ENCODE measurements around the gene FPR3.
A peak's percentile ranks its signal among the peaks of the same experiment; 100 is the strongest.

The FPR3 gene

DNA sequence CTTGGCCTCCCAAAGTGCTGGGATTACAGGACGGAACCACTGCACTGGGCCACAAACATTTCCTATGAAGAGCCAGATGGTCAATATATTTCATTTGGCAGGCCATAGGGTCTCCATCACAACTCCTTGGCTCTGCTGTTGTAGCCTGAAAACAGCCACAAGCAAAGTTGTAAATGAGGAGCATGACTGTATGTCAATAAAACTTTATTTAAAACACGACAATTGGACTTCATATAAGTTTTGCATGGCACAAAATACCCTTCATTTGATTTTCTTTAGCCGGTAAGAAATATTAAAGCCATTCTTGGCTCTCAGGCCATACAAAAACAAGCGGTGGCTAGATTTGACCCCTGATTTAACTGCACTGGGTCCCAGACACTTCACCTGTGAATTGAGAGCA lies 40.2 kb upstream of the FPR3 start:
- peak overlapping the region; percentile 61; the same call in 1 of the 2 replicates for H3K27ac ChIP-seq (replicated peaks)
- TF ChIP-seq SPI1 (IDR thresholded peaks at IDR 0.05; ENCODE audit: borderline replicate concordance, low read depth) (no peak), GABPA (IDR thresholded peaks at IDR 0.05; ENCODE audit: low read depth) (no peak), POLR2AphosphoS5 (IDR thresholded peaks at IDR 0.05; ENCODE audit: low read depth) (no peak)
- TF ChIP-seq, protein P1, sequence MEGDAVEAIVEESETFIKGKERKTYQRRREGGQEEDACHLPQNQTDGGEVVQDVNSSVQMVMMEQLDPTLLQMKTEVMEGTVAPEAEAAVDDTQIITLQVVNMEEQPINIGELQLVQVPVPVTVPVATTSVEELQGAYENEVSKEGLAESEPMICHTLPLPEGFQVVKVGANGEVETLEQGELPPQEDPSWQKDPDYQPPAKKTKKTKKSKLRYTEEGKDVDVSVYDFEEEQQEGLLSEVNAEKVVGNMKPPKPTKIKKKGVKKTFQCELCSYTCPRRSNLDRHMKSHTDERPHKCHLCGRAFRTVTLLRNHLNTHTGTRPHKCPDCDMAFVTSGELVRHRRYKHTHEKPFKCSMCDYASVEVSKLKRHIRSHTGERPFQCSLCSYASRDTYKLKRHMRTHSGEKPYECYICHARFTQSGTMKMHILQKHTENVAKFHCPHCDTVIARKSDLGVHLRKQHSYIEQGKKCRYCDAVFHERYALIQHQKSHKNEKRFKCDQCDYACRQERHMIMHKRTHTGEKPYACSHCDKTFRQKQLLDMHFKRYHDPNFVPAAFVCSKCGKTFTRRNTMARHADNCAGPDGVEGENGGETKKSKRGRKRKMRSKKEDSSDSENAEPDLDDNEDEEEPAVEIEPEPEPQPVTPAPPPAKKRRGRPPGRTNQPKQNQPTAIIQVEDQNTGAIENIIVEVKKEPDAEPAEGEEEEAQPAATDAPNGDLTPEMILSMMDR (IDR thresholded peaks at IDR 0.05; ENCODE audit: insufficient read depth, low read length): no peak
- TF ChIP-seq, protein P2, sequence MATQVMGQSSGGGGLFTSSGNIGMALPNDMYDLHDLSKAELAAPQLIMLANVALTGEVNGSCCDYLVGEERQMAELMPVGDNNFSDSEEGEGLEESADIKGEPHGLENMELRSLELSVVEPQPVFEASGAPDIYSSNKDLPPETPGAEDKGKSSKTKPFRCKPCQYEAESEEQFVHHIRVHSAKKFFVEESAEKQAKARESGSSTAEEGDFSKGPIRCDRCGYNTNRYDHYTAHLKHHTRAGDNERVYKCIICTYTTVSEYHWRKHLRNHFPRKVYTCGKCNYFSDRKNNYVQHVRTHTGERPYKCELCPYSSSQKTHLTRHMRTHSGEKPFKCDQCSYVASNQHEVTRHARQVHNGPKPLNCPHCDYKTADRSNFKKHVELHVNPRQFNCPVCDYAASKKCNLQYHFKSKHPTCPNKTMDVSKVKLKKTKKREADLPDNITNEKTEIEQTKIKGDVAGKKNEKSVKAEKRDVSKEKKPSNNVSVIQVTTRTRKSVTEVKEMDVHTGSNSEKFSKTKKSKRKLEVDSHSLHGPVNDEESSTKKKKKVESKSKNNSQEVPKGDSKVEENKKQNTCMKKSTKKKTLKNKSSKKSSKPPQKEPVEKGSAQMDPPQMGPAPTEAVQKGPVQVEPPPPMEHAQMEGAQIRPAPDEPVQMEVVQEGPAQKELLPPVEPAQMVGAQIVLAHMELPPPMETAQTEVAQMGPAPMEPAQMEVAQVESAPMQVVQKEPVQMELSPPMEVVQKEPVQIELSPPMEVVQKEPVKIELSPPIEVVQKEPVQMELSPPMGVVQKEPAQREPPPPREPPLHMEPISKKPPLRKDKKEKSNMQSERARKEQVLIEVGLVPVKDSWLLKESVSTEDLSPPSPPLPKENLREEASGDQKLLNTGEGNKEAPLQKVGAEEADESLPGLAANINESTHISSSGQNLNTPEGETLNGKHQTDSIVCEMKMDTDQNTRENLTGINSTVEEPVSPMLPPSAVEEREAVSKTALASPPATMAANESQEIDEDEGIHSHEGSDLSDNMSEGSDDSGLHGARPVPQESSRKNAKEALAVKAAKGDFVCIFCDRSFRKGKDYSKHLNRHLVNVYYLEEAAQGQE (IDR thresholded peaks at IDR 0.05; ENCODE audit: insufficient replicate concordance, low read depth): no peak
- H3K27me3 ChIP-seq (ENCODE audit: insufficient read depth, poor library complexity, severe bottlenecking): no peaks in the 10 kb centered on the region
- no peak overlapping the region for H3K4me3 ChIP-seq (replicated peaks; ENCODE audit: insufficient read depth, low read length)
- DNase-seq (ENCODE audit: low read depth in 1 of 2, low spot score in 1 of 2): no peak

DNA sequence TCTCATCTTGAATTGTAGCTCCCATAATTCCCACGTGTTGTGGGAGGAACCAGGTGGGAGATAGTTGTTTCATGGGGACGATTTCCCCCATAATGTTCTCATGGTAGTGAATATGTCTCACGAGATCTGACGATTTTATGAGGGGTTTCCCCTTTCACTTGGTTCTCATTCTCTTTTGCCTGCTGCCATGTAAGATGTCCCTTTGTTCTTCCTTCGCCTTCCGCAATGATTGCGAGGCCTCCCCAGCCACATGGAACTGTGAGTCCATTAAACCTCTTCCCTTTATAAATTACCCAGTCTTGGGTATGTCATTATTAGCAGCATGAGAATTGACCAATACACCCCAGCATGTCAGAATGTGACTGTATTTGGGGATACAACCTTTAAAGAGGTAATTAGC lies 39.4 kb upstream of the FPR3 start:
- TF ChIP-seq, protein P2 (IDR thresholded peaks at IDR 0.05; ENCODE audit: insufficient replicate concordance, low read depth): no peak
- TF ChIP-seq SPI1 (IDR thresholded peaks at IDR 0.05; ENCODE audit: borderline replicate concordance, low read depth): no peak
- no peak for TF ChIP-seq POLR2AphosphoS5 (IDR thresholded peaks at IDR 0.05; ENCODE audit: low read depth)
- no peak for TF ChIP-seq GABPA (IDR thresholded peaks at IDR 0.05; ENCODE audit: low read depth)
- TF ChIP-seq, protein P1 (IDR thresholded peaks at IDR 0.05; ENCODE audit: insufficient read depth, low read length): no peak
- no peak for DNase-seq (ENCODE audit: low read depth in 1 of 2, low spot score in 1 of 2)
- no peaks in the 10 kb centered on the region for H3K27me3 ChIP-seq (ENCODE audit: insufficient read depth, poor library complexity, severe bottlenecking)
- H3K4me3 ChIP-seq (replicated peaks; ENCODE audit: insufficient read depth, low read length): no peak overlapping the region
- H3K27ac ChIP-seq (replicated peaks): no peak overlapping the region

DNA sequence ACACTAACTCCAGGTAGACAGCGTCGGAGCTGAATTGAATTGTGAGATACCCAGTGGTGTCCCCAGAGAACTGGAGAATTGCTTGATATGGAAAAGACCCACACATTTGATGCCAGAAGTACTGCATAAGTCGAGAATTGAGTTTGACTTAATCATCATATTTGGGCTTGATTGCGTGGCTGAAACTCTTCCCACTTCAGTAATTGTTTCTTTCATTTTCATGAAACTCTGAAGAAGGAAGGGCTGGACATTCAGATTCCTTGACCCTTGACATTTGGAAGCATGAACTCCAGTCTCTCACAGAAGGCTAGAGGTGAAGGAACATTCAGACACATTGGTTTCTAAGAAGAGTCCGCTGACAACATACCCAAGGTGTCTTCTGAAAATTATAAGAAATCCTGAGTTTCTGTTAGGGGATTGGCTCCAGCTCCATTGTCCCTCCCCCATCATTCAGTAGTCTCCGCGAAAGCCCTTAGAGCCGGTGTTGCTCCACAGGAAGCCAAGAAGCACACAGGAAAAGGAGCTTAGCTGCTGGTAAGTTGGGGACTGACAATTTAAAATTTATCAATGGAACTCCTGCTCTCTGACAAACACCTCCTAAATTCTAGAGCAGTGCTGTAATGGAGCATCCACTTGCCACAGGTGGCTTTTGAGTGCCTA lies 34.1 kb upstream of the FPR3 start, which contains the start of gene FPR2:
Gene FPR2 (plus strand): TSS at position 484 of the 660 bp plus-strand sequence. CDS start 7,479 bp downstream, outside the sequence.
- peak within 1 kb of the TSS; percentile 7 for H3K4me3 ChIP-seq (replicated peaks; ENCODE audit: insufficient read depth, low read length)
- peak within 1 kb of the TSS; percentile 74 for H3K27ac ChIP-seq (replicated peaks)
- H3K27me3 ChIP-seq (ENCODE audit: insufficient read depth, poor library complexity, severe bottlenecking): no peaks in the 10 kb centered on the region
- peak in 1 of 2 experiments; percentile 78 for DNase-seq (ENCODE audit: low read depth in 1 of 2, low spot score in 1 of 2)
- TF ChIP-seq POLR2AphosphoS5 (IDR thresholded peaks at IDR 0.05; ENCODE audit: low read depth) (peak; percentile 42; the same call in 1 of the 2 replicates), SPI1 (IDR thresholded peaks at IDR 0.05; ENCODE audit: borderline replicate concordance, low read depth) (no peak)

DNA sequence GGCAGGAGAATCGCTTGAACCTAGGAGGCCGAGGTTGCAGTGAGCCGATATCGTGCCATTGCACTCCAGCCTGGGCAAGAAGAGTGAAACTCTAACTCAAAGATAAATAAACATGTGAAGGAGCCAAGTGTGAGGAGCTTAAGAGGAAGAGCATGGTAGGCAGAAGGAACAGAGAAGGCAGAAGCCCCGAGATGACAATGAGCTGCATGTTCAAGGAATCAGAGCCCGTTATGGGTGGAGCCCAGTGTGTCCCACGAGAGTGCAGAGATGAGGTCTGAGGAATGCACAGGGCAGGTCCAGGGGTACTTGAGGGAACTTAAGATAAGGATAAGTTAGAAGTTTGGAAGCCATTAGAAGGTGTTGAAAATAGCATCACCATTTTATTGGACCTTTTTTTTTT lies 33.3 kb upstream of the FPR3 start:
- H3K4me3 ChIP-seq (replicated peaks; ENCODE audit: insufficient read depth, low read length): peak overlapping the region; percentile 7; the same call in 1 of the 2 replicates
- TF ChIP-seq POLR2AphosphoS5 (IDR thresholded peaks at IDR 0.05; ENCODE audit: low read depth): no peak
- TF ChIP-seq, protein P1 (IDR thresholded peaks at IDR 0.05; ENCODE audit: insufficient read depth, low read length): no peak
- TF ChIP-seq, protein P2 (IDR thresholded peaks at IDR 0.05; ENCODE audit: insufficient replicate concordance, low read depth): no peak
- TF ChIP-seq SPI1 (IDR thresholded peaks at IDR 0.05; ENCODE audit: borderline replicate concordance, low read depth): no peak
- TF ChIP-seq GABPA (IDR thresholded peaks at IDR 0.05; ENCODE audit: low read depth): no peak
- DNase-seq (ENCODE audit: low read depth in 1 of 2, low spot score in 1 of 2): no peak
- H3K27me3 ChIP-seq (ENCODE audit: insufficient read depth, poor library complexity, severe bottlenecking): no peaks in the 10 kb centered on the region
- H3K27ac ChIP-seq (replicated peaks): peak overlapping the region; percentile 74
